H1 (cell line): ENCODE measurements around the gene TAOK2. TPM values are rescaled to one million over a fixed set of nuclear protein-coding genes. Genes with fewer than 3 reads are reported as not detected.

Experiments used
- CTCF ChIA-PET: fragments of 300-600 bp; sonication (Branson Sonifier 250); formaldehyde crosslinking; loops from one replicate; lab custom pipeline; 2021; ENCODE audit not compliant: partially characterized antibody; lab: Charles Lee
- POLR2A ChIA-PET: fragments of 300-600 bp; sonication (Branson Sonifier 250); formaldehyde crosslinking; loops from one replicate; lab custom pipeline; 2021; ENCODE audit warnings: inconsistent platforms; ENCODE audit not compliant: partially characterized antibody; lab: Charles Lee
- DNase-seq, 2 experiments: peaks; one replicate each; pipeline versions ENCODE4 v3.0.0 to v3.0.0-alpha.2; 2010 to 2022; ENCODE audit warnings: low spot score in 2 of 2, low read depth in 1 of 2, mixed read lengths in 1 of 2
- FAIRE-seq: peaks from 2 replicates; lab custom pipeline; 2011; peaks lifted over from hg19 to GRCh38; lab: Jason Lieb, UNC
- H2AFZ ChIP-seq: 2 replicates; pipeline ENCODE4 v1.8.1; 2012; ENCODE audit warnings: low read length, inconsistent platforms
- H2AK5ac ChIP-seq: 2 replicates; pipeline ENCODE4 v1.6.1; 2013; ENCODE audit warnings: low read depth, low read length
- H2BK120ac ChIP-seq: replicated peaks from 2 replicates; pipeline ENCODE3; 2013; ENCODE audit warnings: low read depth, low read length, inconsistent platforms
- H2BK12ac ChIP-seq: 2 replicates; pipeline ENCODE4 v1.6.1; 2013; ENCODE audit warnings: low read depth, low read length
- H2BK15ac ChIP-seq: 2 replicates; pipeline ENCODE4 v1.6.1; 2013; ENCODE audit warnings: low read length
- H2BK20ac ChIP-seq: 2 replicates; pipeline ENCODE4 v1.6.1; 2013; ENCODE audit warnings: low read length
- H2BK5ac ChIP-seq: 2 replicates; pipeline ENCODE4 v1.6.1; 2013; ENCODE audit warnings: low read depth, low read length
- H3K14ac ChIP-seq: 2 replicates; pipeline ENCODE4 v1.6.1; 2013; ENCODE audit warnings: inconsistent platforms; ENCODE audit not compliant: insufficient read length
- H3K18ac ChIP-seq: 2 replicates; pipeline ENCODE4 v1.6.1; 2013; ENCODE audit warnings: low read length; ENCODE audit errors: extremely low read depth
- H3K23ac ChIP-seq: 2 replicates; pipeline ENCODE4 v1.6.1; 2013; ENCODE audit warnings: inconsistent platforms; ENCODE audit not compliant: insufficient read length
- H3K23me2 ChIP-seq: 2 replicates; pipeline ENCODE4 v1.6.1; 2013; ENCODE audit warnings: low read depth, low read length
- H3K27ac ChIP-seq: 2 replicates; pipeline ENCODE4 v1.6.1; 2011; ENCODE audit warnings: low read depth, low read length, inconsistent platforms
- H3K27me3 ChIP-seq, 4 experiments: replicated peaks in 1 of 4; 1 replicate in 1 of 4; 2 replicates in 3 of 4; pipeline versions ENCODE4 v1.6.1 to v1.8.1; 2011 to 2013; ENCODE audit warnings: low read length in 3 of 4, mild to moderate bottlenecking in 3 of 4, inconsistent platforms in 2 of 4, mixed read lengths in 2 of 4, moderate library complexity in 1 of 4; ENCODE audit not compliant: control insufficient read depth in 3 of 4, insufficient read depth in 3 of 4; ENCODE audit errors: extremely low read depth in 1 of 4
- H3K36me3 ChIP-seq, 4 experiments: 2 replicates each; pipeline versions ENCODE4 v1.6.1 to v1.8.1; 2011 to 2013; ENCODE audit warnings: mild to moderate bottlenecking in 4 of 4, low read length in 3 of 4, moderate library complexity in 2 of 4, control low read depth in 1 of 4, inconsistent platforms in 1 of 4; ENCODE audit not compliant: insufficient read depth in 4 of 4, control insufficient read depth in 2 of 4
- H3K4ac ChIP-seq: replicated peaks from 2 replicates; pipeline ENCODE3; 2013; ENCODE audit warnings: low read length, low read depth, mixed read lengths, inconsistent platforms; ENCODE audit not compliant: insufficient read length
- H3K4me1 ChIP-seq, 4 experiments: replicated peaks in 1 of 4; 1 replicate in 1 of 4; 2 replicates in 3 of 4; pipeline versions ENCODE4 v1.6.1 to v1.8.1; 2011 to 2013; ENCODE audit warnings: low read length in 3 of 4, inconsistent platforms in 2 of 4, mixed read lengths in 1 of 4; ENCODE audit not compliant: insufficient read depth in 4 of 4, control insufficient read depth in 3 of 4
- H3K4me2 ChIP-seq, 2 experiments: 2 replicates each; pipeline versions ENCODE4 v1.6.1 to v1.8.1; 2011 to 2013; ENCODE audit warnings: low read depth in 2 of 2, low read length in 2 of 2, control low read depth in 1 of 2, inconsistent platforms in 1 of 2, mild to moderate bottlenecking in 1 of 2; ENCODE audit not compliant: insufficient read depth in 1 of 2
- H3K4me3 ChIP-seq, 4 experiments: fragments of 200-600, 300-600 bp in 1 of 4; sonication (generic), shearing (Covaris generic), sonication (Bioruptor Twin) in 1 of 4; 2 replicates each; pipeline versions ENCODE4 v1.5.1 to v1.8.1; 2011 to 2016; ENCODE audit warnings: low read length in 4 of 4, low read depth in 3 of 4, control low read depth in 2 of 4, inconsistent platforms in 2 of 4, mild to moderate bottlenecking in 2 of 4, mixed read lengths in 1 of 4, moderate library complexity in 1 of 4; ENCODE audit not compliant: insufficient read depth in 2 of 4; ENCODE audit errors: extremely low read depth in 1 of 4
- H3K56ac ChIP-seq: replicated peaks from 2 replicates; pipeline ENCODE3; 2013; ENCODE audit warnings: low read depth, mild to moderate bottlenecking, mixed read lengths, low read length, inconsistent platforms; ENCODE audit not compliant: insufficient read length
- H3K79me1 ChIP-seq: 2 replicates; pipeline ENCODE4 v1.6.1; 2013; ENCODE audit warnings: low read depth, low read length, control low read depth
- H3K79me2 ChIP-seq, 2 experiments: 2 replicates each; pipeline versions ENCODE4 v1.6.1 to v1.8.1; 2012 to 2013; ENCODE audit warnings: low read length in 2 of 2, mild to moderate bottlenecking in 2 of 2, inconsistent platforms in 1 of 2; ENCODE audit not compliant: insufficient read depth in 2 of 2, control insufficient read depth in 1 of 2
- H3K9ac ChIP-seq, 4 experiments: replicated peaks in 1 of 4; 1 replicate in 1 of 4; 2 replicates in 3 of 4; pipeline versions ENCODE4 v1.6.1 to v1.8.1; 2011 to 2013; ENCODE audit warnings: low read depth in 3 of 4, low read length in 3 of 4, control low read depth in 2 of 4, mild to moderate bottlenecking in 2 of 4, moderate library complexity in 2 of 4, inconsistent platforms in 1 of 4; ENCODE audit errors: extremely low read depth in 1 of 4
- H3K9me3 ChIP-seq, 2 experiments: 2 replicates each; pipeline versions ENCODE4 v1.6.1 to v1.8.1; 2012 to 2013; ENCODE audit warnings: mild to moderate bottlenecking in 2 of 2, moderate library complexity in 2 of 2, control low read depth in 1 of 2, inconsistent platforms in 1 of 2, low read depth in 1 of 2, low read length in 1 of 2, mixed read lengths in 1 of 2; ENCODE audit not compliant: insufficient read depth in 2 of 2
- H4K20me1 ChIP-seq, 2 experiments: replicated peaks in 1 of 2; 2 replicates each; pipeline versions ENCODE3 to v1.8.1; 2011 to 2013; ENCODE audit warnings: inconsistent platforms in 2 of 2, low read length in 2 of 2, mild to moderate bottlenecking in 1 of 2; ENCODE audit not compliant: insufficient read depth in 2 of 2, control insufficient read depth in 1 of 2
- H4K5ac ChIP-seq: 2 replicates; pipeline ENCODE4 v1.6.1; 2013; ENCODE audit warnings: low read length, low read depth, mixed read lengths, inconsistent platforms; ENCODE audit not compliant: insufficient read length
- H4K8ac ChIP-seq: 2 replicates; pipeline ENCODE4 v1.8.0; 2013; ENCODE audit warnings: mild to moderate bottlenecking, moderate library complexity, low read length, inconsistent platforms; ENCODE audit not compliant: insufficient read depth; ENCODE audit errors: extremely low read depth
- H4K91ac ChIP-seq: replicated peaks from 2 replicates; pipeline ENCODE3; 2013; ENCODE audit warnings: low read length, mixed read lengths, inconsistent platforms; ENCODE audit not compliant: insufficient read length
- CBX8 ChIP-seq: fragments of 300-800, 300-1000 bp; sonication (generic); IDR thresholded peaks from 2 replicates; pipeline ENCODE4 v1.7.1; 2016; ENCODE audit warnings: low read depth, low read length, borderline replicate concordance
- CHD2 ChIP-seq: IDR thresholded peaks from 2 replicates; pipeline ENCODE4 v1.6.1; 2012; ENCODE audit warnings: low read length, improper control_type of control experiment
- EGR1 ChIP-seq: IDR thresholded peaks from 2 replicates; pipeline ENCODE4 v1.6.1; 2011; ENCODE audit warnings: low read depth, low read length, borderline replicate concordance
- EP300 ChIP-seq, 2 experiments: IDR thresholded peaks; 1 replicate in 1 of 2; 2 replicates in 1 of 2; pipeline ENCODE4 v1.6.1; 2011 to 2012; ENCODE audit warnings: low read depth in 2 of 2, low read length in 2 of 2, mild to moderate bottlenecking in 2 of 2, borderline replicate concordance in 1 of 2, inconsistent platforms in 1 of 2, moderate library complexity in 1 of 2
- JUN ChIP-seq: IDR thresholded peaks from 2 replicates; pipeline ENCODE4 v1.6.1; 2011; ENCODE audit warnings: low read depth, mild to moderate bottlenecking, improper control_type of control experiment, low read length
- JUND ChIP-seq: IDR thresholded peaks from 2 replicates; pipeline ENCODE4 v1.6.1; 2011; ENCODE audit warnings: mild to moderate bottlenecking, improper control_type of control experiment, low read length
- PHF8 ChIP-seq: fragments of 200-600 bp; sonication (generic); conservative IDR thresholded peaks from 2 replicates; pipeline ENCODE4 v1.7.1; 2012; ENCODE audit warnings: low read depth, mild to moderate bottlenecking, inconsistent platforms, low read length, moderate library complexity
- POLR2A ChIP-seq, 2 experiments: IDR thresholded peaks; 1 replicate in 1 of 2; 2 replicates in 1 of 2; pipeline ENCODE4 v1.6.1; 2011; ENCODE audit warnings: low read depth in 2 of 2, low read length in 2 of 2, mild to moderate bottlenecking in 2 of 2; ENCODE audit errors: control extremely low read depth in 1 of 2
- RFX5 ChIP-seq: IDR thresholded peaks from 2 replicates; pipeline ENCODE4 v1.6.1; 2011; ENCODE audit warnings: low read depth, low read length, improper control_type of control experiment, borderline replicate concordance
- SIRT6 ChIP-seq: IDR thresholded peaks from one replicate; pipeline ENCODE4 v1.7.1; 2012; ENCODE audit warnings: low read length, inconsistent platforms
- TAF1 ChIP-seq: IDR thresholded peaks from 2 replicates; pipeline ENCODE4 v1.6.1; 2011; ENCODE audit warnings: mild to moderate bottlenecking, low read depth, low read length
- TCF12 ChIP-seq: IDR thresholded peaks from 2 replicates; pipeline ENCODE4 v1.6.1; 2011; ENCODE audit warnings: low read depth, mild to moderate bottlenecking, low read length
- ZNF274 ChIP-seq: IDR thresholded peaks from 2 replicates; pipeline ENCODE4 v1.7.0; 2012; ENCODE audit warnings: low read length, borderline replicate concordance; ENCODE audit errors: extremely low read depth
- WGBS, 2 experiments: shearing (Covaris generic) in 1 of 2; methylation state at CpG; one replicate each; pipeline versions ENCODE4 v1.1.6 to v1.1.7; 2013 to 2015; ENCODE audit warnings: low lambda C conversion rate in 2 of 2, mixed read lengths in 2 of 2, inconsistent platforms in 1 of 2, low coverage in 1 of 2, missing lambda C conversion rate in 1 of 2; ENCODE audit not compliant: insufficient replicate concordance in 2 of 2, insufficient coverage in 1 of 2, insufficient read length in 1 of 2; ENCODE audit errors: extremely low coverage in 1 of 2, missing lambda C conversion rate in 1 of 2; 5-methylcytosine and 5-hydroxymethylcytosine counted together
- polyA plus RNA-seq, 7 experiments: library from polyadenylated mRNA; depleted of rRNA in 3 of 7; stranded (reverse) in 5 of 7; unstranded in 2 of 7; fragments of >200 nt in 5 of 7; fragments of 200-250 nt in 2 of 7; gene quantifications; 1 replicate in 5 of 7; 2 replicates in 1 of 7; 4 replicates in 1 of 7; pipeline versions ENCODE4 v1.2.1 to v1.2.3, GENCODE V29; 2011 to 2013; ENCODE audit warnings: missing spikeins in 2 of 7, mixed read lengths in 2 of 7
- total RNA-seq: library from RNA; stranded (reverse); fragmentation: NEBNext Ultra II Directional; extraction: Animal tissue kit (Norgen Biotek cat#: 25700); gene quantifications from 2 replicates; pipeline ENCODE4 v1.2.1, GENCODE V29; 2021

TAOK2 gene
- total and polyA plus RNA-seq, 2 of the 8 experiments (the other 6 are each of a cell fraction or from before 2014, with no cell fraction given) = 13.5 to 32.6 TPM

GRCh38 chr16:29986231-29986630 is 12.6 kb downstream of the TAOK2 start:
- no peak for FAIRE-seq
- WGBS, 2 experiments = 96% methylated on average over 17 of the region's 20 CpGs; no CpG with 5 or more reads in 1 of the 2 experiments

More at GRCh38 chr16:29986231-29986630, 12.6 kb downstream of the TAOK2 start:
- no peak for TF ChIP-seq SIRT6
- no peak for TF ChIP-seq JUN
- no peak for TF ChIP-seq POLR2A (IDR thresholded peaks at IDR 0.05; ENCODE audit: control extremely low read depth in 1 of 2, low read depth in 2 of 2, low read length in 2 of 2)
- no peak for TF ChIP-seq JUND
- TF ChIP-seq CBX8 = no peak
- no peak for TF ChIP-seq RFX5
- no peak for TF ChIP-seq TAF1
- no peak for TF ChIP-seq EGR1
- no peak for TF ChIP-seq EP300 (IDR thresholded peaks at IDR 0.05; ENCODE audit: borderline replicate concordance in 1 of 2, low read depth in 2 of 2, low read length in 2 of 2)
- no peak for TF ChIP-seq ZNF274
- TF ChIP-seq CHD2 = no peak
- TF ChIP-seq TCF12 = no peak
- TF ChIP-seq PHF8 = no peak
- TF ChIP-seq, all 59 proteins: peak for 0
- Histone ChIP-seq H2BK12ac (no peak overlapping the region), H3K14ac (no peak overlapping the region), H2AFZ (no peak overlapping the region), H4K91ac (no peak overlapping the region), H3K79me1 (no peaks in the 10 kb centered on the region), H2BK20ac (no peak overlapping the region), H4K5ac (no peak overlapping the region), H3K18ac (no peak overlapping the region), H2BK15ac (no peak overlapping the region), H3K27me3 (no peaks in the 10 kb centered on the region), H2AK5ac (no peak overlapping the region), H3K56ac (no peak overlapping the region), H3K36me3 (peaks cover 12 to 69% (median 51%) of the 10 kb centered on the region in 4 experiments), H3K9ac (no peak overlapping the region), H3K9me3 (no peaks in the 10 kb centered on the region), H3K4me1 (no peaks in the 10 kb centered on the region), H2BK5ac (no peak overlapping the region), H3K23ac (no peak overlapping the region), H4K20me1 (no peaks in the 10 kb centered on the region), H3K4me2 (no peak overlapping the region), H2BK120ac (no peak overlapping the region), H4K8ac (no peak overlapping the region), H3K27ac (no peak overlapping the region), H3K79me2 (no peaks in the 10 kb centered on the region), H3K23me2 (no peaks in the 10 kb centered on the region), H3K4me3 (no peak overlapping the region), H3K4ac (no peak overlapping the region)
- CTCF ChIA-PET = interaction anchor here (1.2 to 1.8 kb wide), 3 partner anchors 15 to 45 kb away, joined by 3 to 7 read pairs (median 4); no protein-coding TSS in a partner anchor
- POLR2A ChIA-PET = interaction anchor here (0.9 to 2.7 kb wide), 3 partner anchors 13 to 80 kb away, joined by 3 to 14 read pairs (median 6); partner anchors contain the start of gene TAOK2
- DNase-seq = no peak
